GM10847 (cell line): Measurements from ENCODE around the gene URI1.

Experiments
- POLR2A ChIP-seq: IDR thresholded peaks from 2 replicates; pipeline ENCODE4 v1.6.1; 2011; ENCODE audit not compliant: insufficient read length; ENCODE audit errors: extremely low read depth

URI1 gene

DNA sequence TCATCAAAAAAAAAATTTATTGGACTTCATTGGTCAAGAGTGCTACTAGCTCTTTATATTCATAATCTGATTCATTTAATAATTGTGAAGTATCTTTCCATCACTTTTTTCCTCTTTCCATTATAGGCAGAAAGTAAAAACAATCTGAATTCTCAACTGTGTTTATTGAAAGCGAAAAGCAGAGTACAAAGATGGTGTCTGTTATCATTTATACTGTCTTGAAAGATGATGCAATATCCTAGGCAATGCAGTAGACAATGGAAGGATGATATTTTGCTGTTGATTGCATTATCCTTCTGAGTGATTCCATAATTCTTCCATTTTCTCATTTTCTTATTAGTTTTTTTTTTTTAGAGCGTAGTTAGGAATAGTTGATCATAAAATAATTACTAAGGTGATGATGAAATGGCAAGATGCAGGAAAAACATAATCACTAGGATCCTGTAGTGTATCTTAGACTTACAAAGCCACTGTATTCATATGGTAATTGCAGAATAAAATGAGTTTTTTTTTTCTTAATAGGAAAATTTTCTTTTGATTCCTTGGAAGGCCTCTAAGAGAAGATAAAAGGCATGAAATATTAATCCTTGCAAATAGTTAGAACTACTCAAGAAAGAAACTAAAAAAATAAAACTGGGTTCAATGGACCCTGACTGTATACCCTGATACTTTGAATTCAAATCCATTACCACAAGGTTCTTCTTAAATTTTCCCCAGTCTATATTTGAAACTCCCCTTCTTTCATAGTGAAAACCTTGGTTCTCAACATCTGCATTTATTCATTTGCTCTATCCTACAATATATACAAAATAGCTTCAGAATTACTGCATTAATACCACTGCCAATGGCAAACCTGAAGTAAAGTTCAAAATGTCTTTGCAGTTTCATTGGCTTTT, 11.6 kb downstream of the URI1 start:
- no peak for TF ChIP-seq POLR2A

DNA sequence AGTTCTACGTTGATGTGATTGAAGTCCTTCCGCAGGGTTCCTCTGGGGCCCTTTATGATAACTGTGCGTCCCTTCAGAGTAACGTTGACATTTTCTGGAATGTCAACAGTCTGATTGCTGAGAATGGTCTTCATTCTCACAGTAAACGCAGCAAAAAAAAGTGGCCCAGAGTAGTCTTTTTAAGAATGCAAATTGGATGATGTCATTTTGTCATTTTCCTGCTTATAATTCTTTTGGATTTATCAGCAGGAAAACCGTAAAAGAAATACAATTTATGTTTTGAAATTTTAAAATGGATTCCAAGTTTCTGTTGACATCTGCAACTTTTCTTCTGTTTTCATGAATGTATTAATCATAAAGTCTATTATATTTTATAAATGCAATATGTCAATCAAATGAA, 14.8 kb downstream of the URI1 start:
- no peak for TF ChIP-seq POLR2A

DNA sequence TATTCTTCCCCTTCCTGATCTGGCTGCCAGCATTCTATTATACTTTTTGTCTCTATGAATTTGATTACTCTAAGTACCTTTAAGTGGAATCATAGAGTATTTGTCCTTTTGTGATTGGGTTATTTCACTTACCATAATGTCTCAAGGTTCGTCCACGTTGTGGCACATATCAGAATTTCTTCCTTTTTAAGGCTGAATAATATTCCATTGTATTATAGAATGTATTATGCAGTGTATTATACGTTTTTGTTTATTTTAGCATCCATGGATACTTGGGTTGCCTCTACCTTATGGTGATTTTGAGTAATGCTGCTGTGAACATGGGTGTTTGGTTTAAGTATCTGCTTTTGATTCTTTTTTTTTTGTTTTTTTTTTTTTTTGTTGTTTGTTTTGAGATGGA, 19.3 kb downstream of the URI1 start:
- TF ChIP-seq POLR2A: no peak

DNA sequence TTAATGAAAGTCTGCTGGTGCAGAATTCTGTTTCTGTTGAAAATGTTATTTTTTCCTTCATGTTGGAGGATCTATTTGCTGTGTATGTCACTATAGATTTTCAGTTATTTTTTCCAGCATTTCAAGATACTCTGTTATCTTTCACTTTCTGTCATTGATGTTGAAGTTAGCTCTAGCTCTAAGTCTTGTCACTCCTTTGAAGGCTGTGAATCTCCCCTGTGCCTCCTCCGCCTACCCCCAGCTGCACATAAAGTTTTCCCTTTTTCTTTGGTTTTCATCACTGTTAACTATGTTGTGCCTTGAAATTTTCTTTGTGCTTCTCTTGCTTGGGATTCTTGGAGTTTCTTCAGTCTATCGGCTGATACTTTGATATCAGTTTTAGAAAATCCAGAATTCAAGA, 20.8 kb downstream of the URI1 start:
- no peak for TF ChIP-seq POLR2A

DNA sequence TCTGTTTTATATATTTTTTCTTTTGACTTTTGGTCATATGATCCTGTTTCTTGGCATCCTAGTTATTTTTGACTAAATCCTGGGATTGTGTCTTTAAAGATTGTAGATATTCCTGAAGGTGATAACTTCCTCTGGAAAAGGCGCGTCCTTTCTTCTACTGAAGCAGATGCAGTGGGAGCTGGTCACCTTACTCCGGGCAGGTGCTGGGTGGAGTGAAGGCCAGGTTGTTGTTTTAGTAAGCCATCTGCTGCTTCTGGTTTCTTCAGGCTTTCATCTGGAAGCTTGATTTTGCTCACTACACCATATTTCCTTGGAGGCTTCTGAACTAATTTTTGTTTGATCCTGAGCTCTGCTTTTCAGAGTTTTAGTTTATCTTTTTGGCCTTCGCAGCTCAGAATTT, 21.5 kb downstream of the URI1 start:
- TF ChIP-seq POLR2A: no peak

DNA sequence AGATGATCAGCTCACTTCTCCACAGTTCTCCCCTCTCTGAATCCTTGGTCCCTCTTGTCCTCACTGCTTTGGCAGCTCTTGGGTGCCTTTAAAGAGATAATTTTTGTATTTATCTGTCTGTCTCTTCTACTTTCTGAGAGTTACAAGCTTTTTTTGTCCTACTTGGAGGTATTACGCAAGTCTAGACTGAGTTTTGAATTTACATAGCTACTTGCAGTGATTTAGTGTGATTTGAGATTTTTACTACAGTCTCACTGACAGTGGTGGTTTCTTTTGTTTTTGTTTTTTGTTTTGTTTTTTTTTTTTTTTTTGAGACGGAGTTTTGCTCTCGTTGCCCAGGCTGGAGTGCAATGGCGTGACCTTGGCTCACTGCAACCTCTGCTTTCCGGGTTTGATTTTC, 22.1 kb downstream of the URI1 start:
- TF ChIP-seq POLR2A: no peak

DNA sequence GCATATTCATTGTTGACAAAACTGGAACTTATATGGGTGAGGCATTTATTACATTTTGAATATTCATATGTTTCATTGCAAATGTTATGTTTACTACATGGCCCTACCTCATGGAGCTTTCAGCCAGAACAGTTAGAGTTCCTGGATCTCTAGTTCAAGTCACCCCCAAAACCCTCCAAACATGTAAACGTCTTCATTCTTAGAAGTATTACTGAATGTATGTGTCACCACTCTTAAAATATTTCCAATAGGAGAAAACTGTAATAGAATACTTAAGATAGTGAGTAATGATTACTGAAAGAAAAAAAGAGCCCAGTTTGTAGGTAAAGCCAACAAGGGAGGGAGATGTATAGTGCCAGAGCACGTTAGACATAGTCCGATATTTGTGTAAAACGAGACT, 23.5 kb downstream of the URI1 start:
- TF ChIP-seq POLR2A: no peak

DNA sequence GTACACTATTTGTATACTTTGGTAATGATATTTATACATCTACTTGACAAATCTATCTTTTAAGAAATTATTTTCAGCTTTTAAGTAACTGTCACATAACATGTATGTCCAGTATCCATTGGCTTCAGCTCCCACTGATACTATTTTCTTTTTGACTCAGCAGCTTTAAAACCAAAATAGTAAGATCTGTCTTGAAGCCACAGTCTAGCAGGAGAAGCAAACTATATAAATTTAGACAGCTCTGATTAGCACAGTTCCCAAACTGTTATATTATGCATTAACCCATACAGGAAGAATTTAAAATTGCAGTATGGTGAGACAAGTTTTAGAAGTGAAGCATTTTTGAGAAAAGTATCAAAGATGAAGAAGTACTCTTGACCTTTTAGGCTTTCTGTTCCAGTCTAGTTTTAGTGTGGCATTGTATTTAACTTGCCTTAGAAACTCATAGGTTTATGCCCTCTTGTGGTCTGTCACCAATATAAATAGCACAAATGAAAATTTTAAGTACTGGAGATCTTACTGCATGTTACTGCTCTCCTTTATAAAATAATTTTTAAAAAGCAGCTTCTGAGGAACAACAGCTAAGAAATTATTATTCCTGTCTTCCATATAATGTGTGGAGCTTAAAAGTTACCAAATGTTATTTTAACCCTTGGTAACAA, 24.7 kb downstream of the URI1 start:
- TF ChIP-seq POLR2A: no peak

DNA sequence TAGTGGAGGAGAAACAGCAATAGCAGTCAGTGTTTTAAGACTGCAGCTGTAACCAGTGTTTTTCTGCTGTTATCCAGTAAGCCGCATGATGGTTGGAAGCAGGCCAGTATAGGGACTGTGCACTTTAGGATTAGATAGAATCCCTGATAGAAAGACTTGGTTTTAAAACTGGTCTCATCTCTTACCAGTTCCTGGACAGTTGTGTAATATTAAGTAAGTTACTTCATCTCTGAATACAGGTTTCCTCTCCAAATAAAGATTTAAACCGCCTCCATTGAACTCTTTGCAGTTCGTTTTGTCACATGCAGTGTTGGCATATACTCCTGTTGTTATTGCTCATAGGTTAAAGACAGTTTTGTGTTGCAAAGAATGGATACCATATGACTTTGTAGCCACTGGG, 25.6 kb downstream of the URI1 start:
- TF ChIP-seq POLR2A: no peak

DNA sequence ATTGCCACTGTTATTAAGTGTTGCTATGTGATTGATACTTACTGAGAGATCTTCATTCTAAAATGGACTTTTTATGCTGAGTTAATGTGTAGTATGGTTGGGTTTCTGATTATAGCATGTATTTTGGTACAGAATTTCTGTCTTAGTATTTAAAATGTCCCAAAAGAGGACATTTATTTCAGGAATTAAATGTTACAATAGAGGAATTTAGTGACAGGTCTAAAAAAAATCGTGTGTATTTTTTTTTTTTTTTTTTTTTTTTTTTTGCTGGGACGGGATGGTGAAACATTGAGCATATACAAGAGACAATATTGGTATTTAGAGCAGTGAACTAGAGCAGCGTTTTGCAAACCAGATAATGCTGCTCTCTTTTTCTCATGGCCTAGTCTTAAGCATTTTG, 27.9 kb downstream of the URI1 start:
- no peak for TF ChIP-seq POLR2A

DNA sequence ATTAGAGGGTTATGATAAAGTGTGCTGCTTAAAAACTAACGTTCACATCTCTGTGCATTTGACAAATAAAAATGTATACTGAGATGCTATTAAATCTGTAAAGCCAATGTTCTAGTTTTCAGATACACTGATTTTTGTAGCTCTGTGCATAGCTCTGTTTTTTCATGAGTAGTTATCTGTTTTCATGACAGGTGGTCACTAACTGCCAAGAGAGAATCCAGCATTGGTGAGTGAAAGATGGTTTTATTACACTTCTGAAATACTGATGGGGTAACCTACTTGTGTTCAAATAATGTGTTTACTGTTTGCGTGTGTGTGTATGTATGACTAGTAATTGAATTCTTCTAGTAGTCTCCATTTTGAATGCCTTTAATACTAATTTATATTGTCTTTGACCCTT, 29.0 kb downstream of the URI1 start:
- TF ChIP-seq POLR2A: no peak

DNA sequence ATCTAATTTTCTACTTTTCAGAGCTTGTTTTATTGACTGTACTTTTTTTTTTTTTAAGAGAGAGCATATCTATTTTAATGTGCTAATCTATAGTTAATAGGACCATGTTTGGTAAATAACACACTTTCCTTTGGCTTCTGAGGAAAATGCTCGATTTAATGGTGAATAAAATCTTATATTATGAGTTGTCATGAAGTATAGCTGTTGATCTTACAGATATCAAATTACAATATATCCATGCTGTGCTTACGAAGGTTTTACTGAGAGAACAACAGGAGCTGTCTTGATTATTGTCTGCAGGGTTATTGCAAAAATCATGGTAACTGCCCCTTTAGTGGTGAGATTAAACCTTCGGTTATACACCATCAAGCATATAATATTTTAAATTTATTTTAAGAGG, 29.6 kb downstream of the URI1 start:
- TF ChIP-seq POLR2A: no peak

DNA sequence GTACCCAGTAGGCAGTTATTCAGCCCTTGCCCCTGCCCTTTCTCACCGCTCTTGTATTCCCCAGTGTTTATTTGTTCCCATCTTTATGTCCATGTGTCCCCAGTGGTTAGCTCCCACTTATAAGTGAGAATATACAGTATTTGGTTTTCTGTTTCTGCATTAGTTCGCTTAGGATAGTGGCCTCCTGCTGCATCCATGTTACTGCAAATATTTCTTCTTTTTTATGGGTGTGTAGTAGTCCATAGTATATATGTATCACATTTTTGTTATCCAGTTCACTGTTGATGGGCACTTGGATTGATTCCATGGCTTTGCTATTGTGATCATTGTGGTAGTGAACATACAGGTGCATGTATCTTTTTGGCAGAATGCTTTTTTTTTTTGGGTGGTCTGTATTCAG, 32.7 kb downstream of the URI1 start:
- TF ChIP-seq POLR2A: no peak

DNA sequence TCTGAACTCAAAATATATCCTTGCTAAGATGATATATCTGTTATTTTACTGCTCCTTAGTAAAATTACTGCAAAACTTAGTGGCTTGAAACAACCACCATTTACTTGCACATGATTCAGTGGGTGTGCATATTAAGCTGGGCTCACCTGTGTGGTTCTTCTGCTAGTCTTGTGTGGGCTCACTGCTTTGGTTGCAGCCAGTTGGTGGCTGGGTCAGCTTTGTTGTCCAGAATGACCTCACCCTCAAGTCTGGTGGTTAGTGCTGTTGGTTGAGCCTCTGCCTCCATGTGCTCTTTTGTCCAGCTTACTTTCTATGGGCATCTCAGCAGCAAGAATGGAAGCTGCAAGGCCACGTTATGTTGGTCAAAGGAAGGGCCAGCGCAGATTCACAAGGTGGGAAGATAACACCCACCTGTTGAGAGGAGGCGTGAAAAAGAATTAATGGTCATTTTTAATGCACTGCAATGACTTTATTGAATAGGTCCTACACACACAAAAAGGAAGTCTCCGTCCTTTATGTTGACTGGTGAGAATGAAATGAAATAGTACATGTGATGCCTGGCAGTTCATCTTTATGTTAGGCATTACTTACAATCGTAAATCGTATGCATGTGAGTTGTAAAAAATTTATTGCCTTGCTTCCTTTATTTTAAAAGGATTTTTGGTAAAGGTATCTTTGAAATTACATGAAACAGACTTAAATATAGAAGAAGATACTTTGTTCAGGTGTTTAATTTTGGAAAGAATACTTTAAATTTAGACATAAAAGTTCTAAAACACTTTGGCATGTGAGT, 34.3 kb downstream of the URI1 start:
- no peak for TF ChIP-seq POLR2A

DNA sequence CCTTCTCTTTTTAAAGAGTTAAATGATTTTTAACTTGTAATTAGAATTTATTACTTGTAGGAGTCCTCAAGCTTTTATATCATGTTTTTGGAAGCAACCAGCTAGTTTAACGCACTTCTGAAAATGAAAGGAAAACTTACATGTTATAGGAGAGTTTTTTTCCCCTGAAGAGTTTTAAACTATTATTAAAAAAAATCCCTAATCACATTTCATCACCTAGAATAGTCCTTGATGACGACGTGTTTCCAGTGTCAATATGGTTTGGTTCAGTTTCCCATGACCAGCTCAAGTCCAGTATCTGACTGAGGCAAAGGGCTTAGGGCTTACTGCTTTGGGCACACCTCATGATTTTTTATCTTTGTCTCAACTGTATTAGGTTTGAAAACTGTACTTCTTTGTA, 36.0 kb downstream of the URI1 start:
- no peak for TF ChIP-seq POLR2A

DNA sequence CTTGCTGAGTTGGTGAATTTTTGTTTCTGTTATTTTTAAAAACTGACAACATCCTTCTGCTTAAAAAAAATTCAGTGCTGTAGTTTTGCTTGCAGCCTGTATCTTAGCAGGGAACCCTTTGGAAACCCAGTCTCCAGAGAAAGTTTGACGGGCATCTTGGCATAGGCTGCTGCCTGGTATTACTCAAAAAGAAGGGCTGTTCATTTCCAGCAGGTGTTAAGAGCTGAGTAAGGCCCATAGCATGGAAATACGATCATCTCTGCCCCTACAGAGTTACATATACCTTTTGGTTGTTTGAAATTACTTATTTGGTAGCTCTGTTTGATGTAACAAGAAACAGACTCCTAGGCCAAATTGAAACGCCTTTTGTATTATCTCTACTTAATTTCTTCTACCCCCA, 41.5 kb downstream of the URI1 start:
- no peak for TF ChIP-seq POLR2A
